Memory B cell (primary cell): ENCODE data around the gene SLC27A2.

ENCODE experiments used
- ATAC-seq: fragments of 150-1000 bp; cut with Tn5 transposase; 2 replicates; pipeline ENCODE4 v1.10.0; 2021; ENCODE audit warnings: low read depth, mild to moderate bottlenecking, moderate library complexity
- DNase-seq, 2 donors: peaks; one replicate each; pipeline ENCODE4 v3.0.0; 2022; ENCODE audit warnings: low spot score in 2 of 2
- H3K27ac Mint-ChIP-seq: one replicate; pipeline ENCODE4 v1.8.0; 2022; ENCODE audit warnings: mild to moderate bottlenecking, moderate library complexity, mixed read lengths
- H3K27me3 Mint-ChIP-seq: one replicate; pipeline ENCODE4 v1.8.0; 2022; ENCODE audit warnings: mixed read lengths
- H3K36me3 Mint-ChIP-seq: one replicate; pipeline ENCODE4 v1.8.0; 2022; ENCODE audit warnings: mild to moderate bottlenecking, mixed read lengths
- H3K4me1 Mint-ChIP-seq: one replicate; pipeline ENCODE4 v1.8.0; 2022; ENCODE audit warnings: mixed read lengths
- H3K4me3 Mint-ChIP-seq: one replicate; pipeline ENCODE4 v1.8.0; 2022; ENCODE audit warnings: mild to moderate bottlenecking, moderate library complexity, mixed read lengths
- H3K9me3 Mint-ChIP-seq: one replicate; pipeline ENCODE4 v1.8.0; 2022; ENCODE audit warnings: mixed read lengths

SLC27A2 gene

GRCh38 chr15:50228866-50229265, 46.9 kb downstream of the SLC27A2 start:
- DNase-seq (no peak), ATAC-seq (no peak)
- Mint-ChIP-seq H3K4me3 (no peak overlapping the region), H3K36me3 (no peaks in the 10 kb centered on the region), H3K27ac (no peak overlapping the region), H3K9me3 (no peaks in the 10 kb centered on the region), H3K27me3 (no peaks in the 10 kb centered on the region), H3K4me1 (no peaks in the 10 kb centered on the region)

DNA sequence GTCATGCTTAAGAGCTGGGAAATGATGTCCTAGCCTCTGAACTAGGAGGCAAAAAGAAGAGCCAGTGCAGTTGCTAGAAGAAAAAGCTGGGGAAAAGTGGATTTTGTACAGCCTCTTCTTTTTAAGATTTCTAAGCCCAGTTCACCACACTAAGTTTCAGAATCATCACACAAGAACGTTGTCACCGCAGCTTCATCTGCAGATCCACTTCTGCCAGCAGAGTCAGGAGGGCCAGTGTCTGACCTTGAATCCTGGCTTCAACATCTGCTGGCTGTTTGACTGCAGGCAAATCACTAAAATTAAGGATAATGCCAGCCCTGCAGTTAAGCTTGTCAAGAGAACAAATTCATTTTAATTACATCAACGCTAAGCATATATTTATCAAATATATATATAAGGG, 47.3 kb downstream of the SLC27A2 start:
- no peaks in the 10 kb centered on the region for H3K4me1 Mint-ChIP-seq
- H3K36me3 Mint-ChIP-seq: no peaks in the 10 kb centered on the region
- no peak overlapping the region for H3K27ac Mint-ChIP-seq
- no peak for DNase-seq
- H3K4me3 Mint-ChIP-seq: no peak overlapping the region
- no peaks in the 10 kb centered on the region for H3K27me3 Mint-ChIP-seq
- H3K9me3 Mint-ChIP-seq: no peaks in the 10 kb centered on the region
- ATAC-seq: no peak

DNA sequence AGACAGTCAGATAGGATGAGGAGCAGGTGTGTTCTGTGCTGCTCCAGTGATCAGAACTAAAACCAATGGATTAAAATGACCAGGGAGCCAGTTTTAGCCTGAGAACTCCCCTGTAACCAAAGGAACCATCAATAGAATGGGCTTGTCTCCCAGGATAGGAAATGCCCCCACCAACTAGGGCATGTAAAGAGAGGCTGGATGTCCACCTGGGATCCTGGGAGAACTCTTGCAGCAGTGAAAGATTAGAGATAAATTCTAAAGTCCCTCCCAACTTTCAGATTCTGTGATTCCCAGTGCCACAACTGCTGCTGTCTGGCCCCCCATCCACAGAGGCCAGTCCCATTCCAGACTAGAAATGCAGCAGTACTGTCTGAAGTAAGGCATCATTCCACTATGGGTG, 49.8 kb downstream of the SLC27A2 start:
- no peaks in the 10 kb centered on the region for H3K27me3 Mint-ChIP-seq
- no peaks in the 10 kb centered on the region for H3K36me3 Mint-ChIP-seq
- no peak overlapping the region for H3K27ac Mint-ChIP-seq
- H3K4me3 Mint-ChIP-seq: no peak overlapping the region
- DNase-seq (no peak), ATAC-seq (no peak)
- H3K4me1 Mint-ChIP-seq: no peaks in the 10 kb centered on the region
- H3K9me3 Mint-ChIP-seq: no peaks in the 10 kb centered on the region

DNA sequence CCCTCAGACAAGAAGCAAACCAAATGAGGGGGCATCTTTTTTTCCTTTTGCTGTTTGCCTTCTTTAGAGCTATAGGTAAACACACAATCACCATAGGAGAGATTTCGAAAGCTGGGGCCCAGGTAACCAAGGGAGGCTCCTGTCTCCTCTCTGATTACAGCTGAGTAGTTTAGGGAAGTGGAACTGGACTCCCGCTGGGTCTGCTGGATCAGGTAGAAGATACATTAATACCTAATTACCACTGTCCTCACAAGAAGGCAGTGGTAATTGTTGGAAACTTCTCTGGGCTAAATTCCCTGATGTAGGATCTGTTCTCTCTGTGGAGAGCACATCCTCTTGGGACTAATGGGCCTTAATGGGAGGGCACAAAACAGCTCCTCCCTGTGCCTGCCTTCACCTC, 50.8 kb downstream of the SLC27A2 start:
- Mint-ChIP-seq H3K27ac (no peak overlapping the region), H3K27me3 (no peaks in the 10 kb centered on the region), H3K4me1 (no peaks in the 10 kb centered on the region), H3K4me3 (no peak overlapping the region), H3K9me3 (no peaks in the 10 kb centered on the region), H3K36me3 (no peaks in the 10 kb centered on the region)
- ATAC-seq (no peak), DNase-seq (no peak)

DNA sequence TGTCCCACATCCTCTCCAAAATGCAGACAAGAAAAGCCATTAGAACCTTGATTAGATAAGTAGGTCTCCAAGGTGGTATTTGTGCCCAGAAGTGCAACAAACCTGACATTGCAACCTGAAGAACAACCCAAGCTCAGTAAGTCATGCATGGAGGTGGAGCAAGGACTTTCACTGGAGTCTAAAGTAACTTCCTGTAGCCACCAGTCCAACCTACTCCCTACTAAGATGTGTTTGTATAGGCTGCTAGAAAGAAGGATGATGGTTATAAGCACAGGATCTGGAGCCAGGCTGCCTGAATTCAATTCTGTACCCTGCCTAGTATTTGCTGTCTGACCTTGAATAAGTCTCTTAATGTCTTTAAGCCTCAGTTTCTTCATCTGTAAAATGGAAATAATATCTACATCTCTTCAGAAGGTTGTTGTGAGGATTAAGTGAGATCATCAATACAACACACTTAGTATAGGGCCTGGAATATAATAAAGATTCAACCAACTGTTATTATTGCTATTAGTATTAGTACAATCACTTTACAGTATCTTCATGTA, 51.3 kb downstream of the SLC27A2 start:
- no peaks in the 10 kb centered on the region for H3K27me3 Mint-ChIP-seq
- H3K4me3 Mint-ChIP-seq: no peak overlapping the region
- H3K36me3 Mint-ChIP-seq: no peaks in the 10 kb centered on the region
- DNase-seq: no peak
- H3K27ac Mint-ChIP-seq: no peak overlapping the region
- no peaks in the 10 kb centered on the region for H3K4me1 Mint-ChIP-seq
- H3K9me3 Mint-ChIP-seq: no peaks in the 10 kb centered on the region
- ATAC-seq: no peak

DNA sequence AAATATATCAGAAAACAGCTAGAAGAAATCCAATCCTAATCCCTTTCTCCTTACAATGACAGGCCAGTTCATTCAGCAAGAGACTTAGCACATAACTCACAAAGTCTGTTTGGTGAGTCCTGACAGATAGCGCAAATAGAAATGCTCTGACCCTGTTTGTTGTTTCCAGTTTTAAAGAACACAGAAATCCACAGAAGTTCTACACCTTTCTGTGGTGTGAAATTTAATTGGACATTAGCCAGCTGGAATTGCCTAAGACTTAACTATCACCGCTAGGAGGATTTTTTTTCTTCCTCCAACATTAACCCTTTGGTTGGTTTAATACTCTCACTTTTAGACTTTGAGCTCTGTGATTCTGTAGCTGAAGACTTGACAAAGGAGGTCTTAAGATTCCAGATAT, 52.8 kb downstream of the SLC27A2 start:
- Mint-ChIP-seq H3K9me3 (no peaks in the 10 kb centered on the region), H3K27ac (no peak overlapping the region), H3K27me3 (no peaks in the 10 kb centered on the region), H3K4me3 (no peak overlapping the region), H3K36me3 (no peaks in the 10 kb centered on the region), H3K4me1 (no peaks in the 10 kb centered on the region)
- DNase-seq (no peak), ATAC-seq (no peak)

DNA sequence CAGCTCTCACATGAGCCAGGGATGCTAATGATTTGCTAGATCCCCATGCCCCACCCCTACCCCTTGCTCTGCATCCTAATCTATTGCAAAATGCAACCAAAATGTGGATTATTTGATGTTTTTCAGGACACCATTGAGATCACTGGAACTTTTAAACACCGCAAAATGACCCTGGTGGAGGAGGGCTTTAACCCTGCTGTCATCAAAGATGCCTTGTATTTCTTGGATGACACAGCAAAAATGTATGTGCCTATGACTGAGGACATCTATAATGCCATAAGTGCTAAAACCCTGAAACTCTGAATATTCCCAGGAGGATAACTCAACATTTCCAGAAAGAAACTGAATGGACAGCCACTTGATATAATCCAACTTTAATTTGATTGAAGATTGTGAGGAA, 53.8 kb downstream of the SLC27A2 start:
- no peak for DNase-seq
- no peak overlapping the region for H3K4me3 Mint-ChIP-seq
- no peaks in the 10 kb centered on the region for H3K4me1 Mint-ChIP-seq

DNA sequence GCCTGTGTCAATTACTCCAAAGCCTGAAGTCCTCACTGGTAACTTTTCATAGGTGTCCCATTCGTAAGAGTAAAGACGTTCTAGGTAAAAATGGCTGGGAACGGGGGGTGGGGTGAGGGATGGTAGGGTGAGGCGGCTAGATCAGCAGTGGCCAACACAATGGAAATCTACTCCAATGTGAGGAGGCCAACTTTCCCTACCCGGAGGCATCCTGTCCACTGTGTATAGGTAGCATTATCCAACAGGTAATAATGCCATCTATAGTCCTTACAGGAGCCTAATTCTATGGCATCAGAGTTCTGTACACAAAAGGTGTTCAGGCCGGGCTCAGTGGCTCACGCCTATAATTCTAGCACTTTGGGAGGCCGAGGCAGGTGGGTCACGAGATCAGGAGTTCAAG, 54.4 kb downstream of the SLC27A2 start:
- Mint-ChIP-seq H3K27me3 (no peaks in the 10 kb centered on the region), H3K9me3 (no peaks in the 10 kb centered on the region), H3K36me3 (no peaks in the 10 kb centered on the region), H3K4me1 (no peaks in the 10 kb centered on the region), H3K4me3 (no peak overlapping the region), H3K27ac (no peak overlapping the region)
- ATAC-seq (no peak), DNase-seq (no peak)

More for the DNA sequence above, 53.8 kb downstream of the SLC27A2 start:
- ATAC-seq: no peak
- no peak overlapping the region for H3K27ac Mint-ChIP-seq
- no peaks in the 10 kb centered on the region for H3K36me3 Mint-ChIP-seq
- H3K9me3 Mint-ChIP-seq: no peaks in the 10 kb centered on the region
- no peaks in the 10 kb centered on the region for H3K27me3 Mint-ChIP-seq

DNA sequence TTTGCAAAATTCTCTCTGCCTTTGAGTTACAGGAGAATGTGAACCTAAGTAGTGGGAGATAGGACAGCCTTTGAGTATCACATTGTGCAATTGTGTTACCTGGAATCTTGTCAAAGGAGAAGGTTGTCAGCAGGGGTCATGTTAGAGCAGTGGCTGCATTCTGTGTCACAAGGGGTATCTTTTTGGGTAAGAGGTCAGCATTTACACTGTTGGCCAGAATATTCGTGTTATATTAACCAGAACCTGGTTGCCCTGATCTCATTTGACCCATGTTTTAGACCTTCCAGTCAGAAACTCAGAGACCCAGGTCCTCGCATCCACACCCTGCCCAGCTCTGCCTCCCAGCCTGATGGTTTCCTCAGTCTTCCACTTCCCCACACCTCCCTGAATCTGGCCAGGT, 56.3 kb downstream of the SLC27A2 start:
- Mint-ChIP-seq H3K36me3 (no peaks in the 10 kb centered on the region), H3K27me3 (no peaks in the 10 kb centered on the region), H3K9me3 (no peaks in the 10 kb centered on the region), H3K27ac (no peak overlapping the region), H3K4me3 (no peak overlapping the region), H3K4me1 (no peaks in the 10 kb centered on the region)
- ATAC-seq (no peak), DNase-seq (no peak)

DNA sequence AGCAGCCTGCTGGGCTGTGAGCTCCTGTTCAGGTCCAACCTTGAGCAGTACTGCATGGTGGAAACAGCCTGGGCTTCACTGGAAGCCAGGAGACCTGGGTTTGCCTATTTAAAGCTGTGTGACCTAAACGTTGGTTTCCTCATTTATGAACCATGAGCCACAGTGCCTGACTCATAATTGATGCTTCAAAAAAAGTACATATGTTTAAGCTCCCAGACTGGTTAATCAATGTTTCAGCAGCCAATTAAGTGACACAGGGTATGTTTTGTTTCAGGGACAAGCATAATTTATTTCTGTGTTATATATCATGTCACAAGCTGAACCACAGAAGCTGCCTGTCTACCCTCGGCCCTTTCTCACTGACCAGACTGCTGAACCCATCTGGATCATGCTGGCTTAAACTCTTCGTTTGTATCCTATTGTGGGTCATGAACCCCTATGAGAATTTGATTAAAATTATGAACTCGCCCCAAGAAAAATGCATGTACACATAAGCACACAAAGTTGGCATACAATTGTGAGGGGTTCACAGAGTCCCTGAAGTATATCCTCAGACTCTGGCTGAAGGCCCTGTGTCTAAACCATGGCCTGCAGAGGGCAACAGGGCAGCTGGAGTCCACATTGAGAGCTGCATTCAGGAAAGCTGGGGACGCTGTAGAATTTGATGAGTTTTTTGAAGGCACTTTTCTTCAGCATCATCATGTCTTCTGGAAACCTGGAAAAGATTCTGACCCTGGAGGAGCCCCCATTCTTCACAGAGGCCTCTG, 59.9 kb downstream of the SLC27A2 start:
- H3K4me1 Mint-ChIP-seq: peaks cover 1% of the 10 kb centered on the region

DNA sequence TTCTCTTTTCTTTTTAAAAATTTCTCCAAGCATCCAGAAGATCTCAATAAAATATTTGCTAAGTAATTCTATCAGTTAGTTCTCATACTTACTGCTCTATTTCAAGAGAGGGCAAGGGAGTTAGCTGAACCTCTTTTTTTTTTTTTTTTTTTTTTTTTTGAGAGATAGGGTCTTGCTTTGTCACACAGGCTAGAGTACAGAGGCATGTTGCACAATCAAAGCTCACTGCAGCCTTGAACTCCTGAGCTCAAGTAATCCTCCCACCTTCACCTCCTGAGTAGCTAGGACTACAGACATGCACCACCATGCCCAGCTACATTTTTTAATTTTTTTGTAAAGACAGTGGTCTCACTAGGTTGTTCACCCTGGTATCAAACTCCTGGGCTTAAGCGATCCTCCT, 62.2 kb downstream of the SLC27A2 start:
- H3K27me3 Mint-ChIP-seq: no peaks in the 10 kb centered on the region
- no peak overlapping the region for H3K4me3 Mint-ChIP-seq
- ATAC-seq (no peak), DNase-seq (no peak)
- H3K4me1 Mint-ChIP-seq: peaks cover 10% of the 10 kb centered on the region
- H3K36me3 Mint-ChIP-seq: no peaks in the 10 kb centered on the region
- H3K27ac Mint-ChIP-seq: no peak overlapping the region
- peaks cover 1% of the 10 kb centered on the region for H3K9me3 Mint-ChIP-seq

More for the DNA sequence above, 59.9 kb downstream of the SLC27A2 start:
- DNase-seq (no peak), ATAC-seq (no peak)
- no peak overlapping the region for H3K4me3 Mint-ChIP-seq
- H3K27ac Mint-ChIP-seq: no peak overlapping the region
- peaks cover 1% of the 10 kb centered on the region for H3K9me3 Mint-ChIP-seq
- H3K36me3 Mint-ChIP-seq: no peaks in the 10 kb centered on the region
- H3K27me3 Mint-ChIP-seq: no peaks in the 10 kb centered on the region

DNA sequence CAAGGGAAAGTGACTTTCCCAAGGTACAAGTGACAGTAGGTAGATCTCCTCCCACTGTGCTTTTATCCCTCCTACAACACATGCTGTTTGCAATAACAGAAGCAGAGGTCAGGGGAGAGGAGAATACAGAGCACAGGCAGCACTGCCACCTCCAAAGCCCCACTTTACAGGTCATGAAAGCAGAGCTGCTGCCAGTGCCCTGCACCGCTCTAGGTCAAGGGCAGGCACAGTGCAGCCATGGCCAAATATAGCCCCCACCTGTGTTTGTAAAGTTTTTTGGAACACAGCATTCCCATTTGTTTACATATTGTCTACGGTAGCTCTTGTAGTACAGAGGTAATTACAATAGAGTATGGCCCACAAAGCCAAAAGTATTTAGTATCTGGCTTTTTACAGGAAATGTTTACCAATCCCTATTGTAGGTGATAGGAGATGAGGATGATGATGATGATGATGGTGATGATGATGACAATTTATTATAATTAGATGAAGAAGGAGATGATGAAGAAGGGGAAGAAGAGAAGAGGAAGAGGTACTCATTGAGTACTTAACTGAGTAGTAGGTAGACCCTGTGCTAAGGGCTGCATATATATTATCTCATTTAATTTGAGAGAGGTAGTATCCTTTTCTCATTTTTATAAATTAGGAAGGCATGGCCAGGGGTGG, 63.1 kb downstream of the SLC27A2 start:
- H3K27ac Mint-ChIP-seq: no peak overlapping the region
- H3K4me1 Mint-ChIP-seq: peaks cover 10% of the 10 kb centered on the region
- DNase-seq: no peak
- ATAC-seq: no peak
- no peaks in the 10 kb centered on the region for H3K36me3 Mint-ChIP-seq
- H3K4me3 Mint-ChIP-seq: no peak overlapping the region
- no peaks in the 10 kb centered on the region for H3K27me3 Mint-ChIP-seq
- peaks cover 1% of the 10 kb centered on the region for H3K9me3 Mint-ChIP-seq

- H3K36me3 Mint-ChIP-seq: no peaks in the 10 kb centered on the region
- H3K27me3 Mint-ChIP-seq: no peaks in the 10 kb centered on the region
- H3K4me3 Mint-ChIP-seq: no peak overlapping the region
- peaks cover 1% of the 10 kb centered on the region for H3K9me3 Mint-ChIP-seq
- H3K4me1 Mint-ChIP-seq: peaks cover 10% of the 10 kb centered on the region
- H3K27ac Mint-ChIP-seq: no peak overlapping the region
- DNase-seq (no peak), ATAC-seq (no peak)
These were observed 64.6 kb downstream of the SLC27A2 start for GRCh38 chr15:50246631-50247030.

- H3K4me1 Mint-ChIP-seq: peaks cover 10% of the 10 kb centered on the region
These were observed 66.0 kb downstream of the SLC27A2 start for GRCh38 chr15:50247819-50248655.

More at GRCh38 chr15:50247819-50248655, 66.0 kb downstream of the SLC27A2 start:
- Mint-ChIP-seq H3K36me3 (no peaks in the 10 kb centered on the region), H3K27me3 (no peaks in the 10 kb centered on the region), H3K27ac (peak overlapping the region; percentile 79), H3K9me3 (peaks cover 1% of the 10 kb centered on the region), H3K4me3 (peak overlapping the region; percentile 68)
- ATAC-seq (peak; percentile 99), DNase-seq (peak in 1 of 2 donors; percentile 23)
